K562 (cell line): Measurements from ENCODE around the gene MYH9.

Experiments used
- CBX5 ChIP-seq: IDR thresholded peaks from 2 replicates; pipeline ENCODE4 v1.6.1; 2014; ENCODE audit warnings: low read depth, borderline replicate concordance
- FOXM1 ChIP-seq, 2 experiments: fragments of 450-650 bp in 1 of 2; sonication (generic) in 1 of 2; formaldehyde crosslinking in 1 of 2; IDR thresholded peaks; 2 replicates each; pipeline versions ENCODE4 v1.6.1 to v1.9.0; 2017 to 2022; ENCODE audit warnings: low read depth in 2 of 2, mild to moderate bottlenecking in 2 of 2, missing genetic modification reagents in 1 of 2, moderate library complexity in 1 of 2
- GMEB1 ChIP-seq: fragments of 250-450 bp; sonication (Bioruptor Pico); IDR thresholded peaks from 2 replicates; pipeline ENCODE4 v1.4.0; 2020; ENCODE audit warnings: mild to moderate bottlenecking
- HMGXB4 ChIP-seq: sonication (generic); formaldehyde crosslinking; IDR thresholded peaks from 2 replicates; pipeline ENCODE4 v1.8.1; 2023; ENCODE audit warnings: mild to moderate bottlenecking, missing genetic modification reagents
- RNF2 ChIP-seq: sonication (generic); IDR thresholded peaks from 2 replicates; pipeline ENCODE4 v1.6.1; 2016
- ZBTB49 ChIP-seq: sonication (generic); formaldehyde crosslinking; IDR thresholded peaks from 2 replicates; pipeline ENCODE4 v1.8.0; 2022; ENCODE audit warnings: missing genetic modification reagents, mild to moderate bottlenecking, borderline replicate concordance
- ZFP30 ChIP-seq: fragments of 250-450 bp; sonication (Bioruptor Pico); IDR thresholded peaks from 2 replicates; pipeline ENCODE4 v1.8.0; 2022; ENCODE audit warnings: moderate library complexity, mild to moderate bottlenecking, inconsistent platforms, borderline replicate concordance

- TF ChIP-seq CBX5 (no peak), HMGXB4 (CRISPR knock-in tag) (no peak), GMEB1 (CRISPR knock-in tag) (no peak), ZBTB49 (CRISPR knock-in tag) (no peak), FOXM1 (IDR thresholded peaks at IDR 0.05; ENCODE audit: low read depth) (no peak), FOXM1 (CRISPR knock-in tag; IDR thresholded peaks at IDR 0.05; ENCODE audit: low read depth) (no peak), RNF2 (no peak), ZFP30 (CRISPR knock-in tag) (no peak)
These were observed 48.3 kb downstream of the MYH9 start for GRCh38 chr22:36339171-36340065.
